Right lung (tissue), 10 donors: ENCODE data around the gene C13orf46. TPM values are rescaled to one million over a fixed set of nuclear protein-coding genes. Genes with fewer than 3 reads are reported as not detected.
"Not testable (repeated sequence)": the region's sequence is repeated elsewhere in the genome, so short reads cannot be mapped to it uniquely, and the experiment has no call there.

ENCODE experiments used
- DNase-seq, 2 donors: peaks; one replicate each; pipeline ENCODE4 v3.0.0-alpha.2; 2013
- long read RNA-seq, 8 donors: transcript quantifications; one replicate each; lab custom pipeline, GENCODE V29; 2026
- polyA plus RNA-seq, 5 donors: library from polyadenylated mRNA; unstranded; fragments of 120-200 nt; gene quantifications; one replicate each; pipeline versions ENCODE4 v1.2.1 to v1.2.3, GENCODE V29; 2013; ENCODE audit warnings: inconsistent platforms in 1 of 5, low replicate concordance in 1 of 5; ENCODE audit not compliant: insufficient read length in 5 of 5, insufficient read depth in 1 of 5

C13orf46 gene
- under 1 TPM; 0.18 to 0.48 (median 0.27) TPM for polyA plus RNA-seq
- long read RNA-seq, donor 1, result 0 reads
- long read RNA-seq, donor 2, result 0 reads
- long read RNA-seq, donor 3, result 0 reads
- long read RNA-seq, donor 4, result 0 reads
- long read RNA-seq, donor 5, result 0 reads
- long read RNA-seq, donor 6, result 0 reads
- long read RNA-seq, donor 7, result 0 reads
- long read RNA-seq, donor 8, result 0 reads

DNA sequence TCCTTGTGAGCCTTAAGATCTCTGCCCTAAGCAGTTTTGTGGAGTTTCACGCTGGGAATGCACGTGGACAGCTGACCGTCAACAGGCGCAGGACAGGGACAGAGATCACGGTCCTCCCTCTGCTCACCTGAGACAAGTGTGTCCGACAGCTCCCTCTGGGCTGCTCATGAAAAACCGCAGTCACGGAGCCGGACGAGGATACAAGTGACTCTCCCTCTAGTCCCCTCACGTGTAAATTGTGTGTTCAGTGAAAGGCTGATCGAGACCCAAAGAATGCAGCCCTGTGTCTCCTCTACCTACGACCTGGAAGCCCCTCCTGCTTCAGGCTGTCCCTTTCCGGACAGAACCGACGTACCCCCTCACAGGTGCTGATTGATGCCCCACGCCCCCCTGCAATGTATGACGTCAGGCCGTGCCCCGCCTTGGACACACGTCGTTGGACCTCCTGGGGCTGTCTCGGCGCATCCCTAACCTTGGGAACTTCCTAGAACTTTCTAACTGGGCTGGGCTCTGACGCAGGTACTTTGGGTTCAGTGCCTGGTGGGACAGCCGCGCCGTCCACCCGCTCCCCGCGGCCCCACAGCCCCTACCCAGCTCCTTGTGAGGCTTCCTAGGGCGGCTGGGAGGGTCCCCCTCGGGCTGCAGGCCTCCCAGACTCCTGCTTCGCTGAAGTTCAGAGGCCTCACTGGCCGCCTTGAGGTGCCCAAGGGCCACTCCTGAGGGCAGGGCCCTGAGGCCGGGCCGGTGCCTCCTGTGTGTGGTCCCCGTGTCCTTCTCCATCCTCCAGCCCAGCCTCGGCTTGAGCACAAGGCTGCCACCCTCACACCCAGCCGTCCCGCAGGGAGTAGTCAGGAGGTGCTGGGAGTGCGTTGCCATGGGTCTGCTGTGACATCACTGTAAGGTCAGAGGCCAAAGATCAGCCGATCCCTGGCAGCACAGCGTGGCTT is at the start of gene C13orf46:
Gene C13orf46 (minus strand): TSS at position 859 of the 947 bp plus-strand sequence. CDS start 79 bp downstream, at position 780.
- DNase-seq, result no peak

DNA sequence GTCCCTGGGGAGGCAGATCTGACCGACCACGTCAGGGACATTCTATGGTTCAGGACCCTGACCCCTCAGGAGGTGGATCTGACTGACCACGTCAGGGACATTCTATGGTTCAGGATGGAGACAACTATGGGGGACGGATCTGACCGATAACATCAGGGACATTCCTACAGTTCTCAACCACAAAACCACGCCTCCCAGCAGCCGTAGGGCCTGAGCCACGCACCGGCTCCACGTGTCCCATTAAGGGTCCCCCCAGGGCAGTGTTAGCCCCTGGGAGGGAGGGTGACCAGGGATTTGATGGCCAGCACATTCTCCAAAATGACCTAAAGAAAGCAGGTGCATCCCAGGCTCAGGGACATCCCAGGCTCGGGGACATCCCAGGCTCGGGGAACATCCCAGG is 49.0 kb upstream of the C13orf46 start:
- DNase-seq, result no peak

DNA sequence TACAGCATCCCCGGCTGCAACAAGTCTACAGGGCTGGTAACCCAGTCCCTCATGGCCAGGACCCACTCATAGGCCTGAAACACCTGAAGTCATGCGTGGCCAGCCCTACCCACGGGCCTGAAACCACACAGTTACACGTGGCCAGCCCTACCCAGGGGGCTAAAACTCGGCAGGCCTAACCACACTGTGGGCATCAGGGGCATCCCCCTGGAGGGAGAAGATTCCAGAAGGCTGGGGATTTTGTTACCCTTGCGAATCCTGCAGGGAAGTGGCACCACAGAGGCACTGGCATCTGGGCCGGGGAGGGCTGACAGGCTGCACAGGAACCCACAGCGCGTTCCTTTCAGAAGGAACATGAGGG is 48.4 kb upstream of the C13orf46 start:
- DNase-seq, result no peak

DNA sequence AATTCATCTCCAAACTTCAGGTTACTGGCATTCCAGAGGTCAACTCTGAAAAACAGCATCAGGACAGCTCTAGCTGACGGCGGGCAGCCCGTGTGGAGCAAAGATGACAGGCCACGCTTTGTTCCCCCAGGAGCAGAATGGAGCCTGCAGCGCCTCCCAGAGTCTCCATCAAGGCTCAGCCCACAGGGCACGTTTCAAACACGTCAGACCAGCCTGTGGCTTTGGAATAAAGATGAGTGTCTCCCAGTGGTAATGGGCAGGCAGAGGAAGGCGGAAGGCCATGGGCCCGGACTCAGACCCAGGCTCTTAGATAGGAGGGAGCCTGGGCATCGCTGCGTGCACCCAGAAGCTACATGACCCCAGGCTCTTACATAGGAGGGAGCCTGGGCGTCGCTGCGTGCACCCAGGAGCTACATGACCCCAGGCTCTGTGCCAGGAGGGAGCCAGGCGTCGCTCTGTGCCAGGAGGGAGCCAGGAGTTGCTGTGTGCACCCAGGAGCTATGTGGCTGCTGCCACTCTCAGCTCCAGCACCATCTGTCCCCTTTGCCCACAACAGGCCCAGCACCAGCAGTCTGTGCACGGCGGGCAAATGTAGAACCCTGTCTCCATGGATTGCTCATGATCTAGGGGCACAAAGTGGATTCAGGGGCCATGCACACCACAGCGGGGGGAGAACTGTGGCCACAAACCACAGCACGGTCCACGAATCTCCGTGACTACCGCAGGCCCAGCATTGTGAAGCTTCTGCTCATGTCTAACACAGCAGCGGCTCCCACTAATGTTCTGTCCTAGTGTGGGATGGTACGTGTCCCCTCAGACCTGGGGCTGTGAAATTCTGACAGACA is 47.8 kb upstream of the C13orf46 start:
- DNase-seq, result no peak

DNA sequence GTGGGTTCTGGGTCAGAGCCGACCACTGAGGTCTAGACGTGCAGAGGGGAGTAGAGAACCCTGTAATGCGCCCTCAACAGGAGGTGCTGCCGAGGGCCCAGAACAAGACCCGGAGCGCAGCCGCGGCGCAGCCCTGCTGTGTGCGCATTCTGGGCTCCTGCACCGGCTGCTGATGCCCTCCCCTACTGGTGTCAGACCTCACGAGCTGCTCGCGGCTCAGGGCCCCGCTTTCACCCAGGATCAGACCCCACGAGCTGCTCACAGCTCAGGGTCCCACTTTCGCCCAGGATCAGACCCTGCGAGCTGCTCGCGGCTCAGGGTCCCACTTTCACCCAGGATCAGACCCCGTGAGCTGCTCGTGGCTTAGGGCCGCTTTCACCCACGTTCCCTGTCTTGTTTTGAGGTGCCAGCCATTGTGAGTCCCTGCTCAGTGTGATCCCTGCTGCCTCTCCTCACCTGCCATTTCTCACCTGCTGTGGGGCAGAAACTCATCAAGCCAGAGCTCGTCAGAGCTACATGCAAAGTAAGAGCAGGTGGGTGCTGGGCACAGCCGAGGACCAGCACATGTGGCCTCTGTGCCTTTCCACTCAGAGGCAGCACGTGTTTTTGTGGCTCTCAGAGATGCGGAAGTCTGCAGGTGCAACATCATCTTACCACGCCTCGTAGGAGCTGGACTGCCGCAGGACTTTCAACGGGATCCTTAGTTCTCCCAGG is 47.0 kb upstream of the C13orf46 start:
- DNase-seq, result no peak

DNA sequence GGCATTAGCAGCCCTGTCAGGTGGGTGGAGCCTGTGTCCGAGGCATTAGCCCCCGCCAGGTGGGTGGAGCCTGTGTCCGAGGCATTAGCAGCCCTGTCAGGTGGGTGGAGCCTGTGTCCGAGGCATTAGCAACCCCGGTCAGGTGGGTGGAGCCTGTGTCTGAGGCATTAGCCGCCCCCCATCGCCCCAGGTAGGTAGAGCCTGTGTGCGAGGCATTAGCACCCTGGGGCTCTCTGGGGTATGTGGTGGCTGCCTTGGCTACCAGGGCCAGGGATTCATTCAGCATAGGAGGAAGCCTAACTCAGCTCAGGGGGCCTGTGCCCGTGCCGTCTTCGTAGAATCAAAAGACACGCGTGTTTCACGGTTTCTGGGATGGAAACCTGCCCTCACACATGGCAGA is 46.3 kb upstream of the C13orf46 start:
- not testable (repeated sequence) for DNase-seq

DNA sequence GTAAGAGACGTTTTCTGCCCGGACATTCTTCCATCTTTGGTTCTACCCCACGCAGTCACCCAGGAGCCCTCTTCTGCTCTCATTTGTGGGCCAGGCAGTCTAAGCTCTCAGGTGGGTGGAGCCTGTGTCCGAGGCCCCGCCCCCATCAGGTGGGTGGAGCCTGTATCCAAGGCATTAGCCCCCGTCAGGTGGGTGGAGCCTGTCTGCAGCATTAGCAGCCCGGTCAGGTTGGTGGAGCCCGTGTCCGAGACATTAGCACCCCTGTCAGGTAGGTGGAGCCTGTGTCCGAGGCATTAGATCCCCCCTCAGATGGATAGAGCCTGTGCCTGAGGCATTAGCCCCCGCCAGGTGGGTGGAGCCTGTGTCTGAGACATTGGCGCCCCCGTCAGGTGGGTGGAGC is 45.5 kb upstream of the C13orf46 start:
- DNase-seq, result no peak

DNA sequence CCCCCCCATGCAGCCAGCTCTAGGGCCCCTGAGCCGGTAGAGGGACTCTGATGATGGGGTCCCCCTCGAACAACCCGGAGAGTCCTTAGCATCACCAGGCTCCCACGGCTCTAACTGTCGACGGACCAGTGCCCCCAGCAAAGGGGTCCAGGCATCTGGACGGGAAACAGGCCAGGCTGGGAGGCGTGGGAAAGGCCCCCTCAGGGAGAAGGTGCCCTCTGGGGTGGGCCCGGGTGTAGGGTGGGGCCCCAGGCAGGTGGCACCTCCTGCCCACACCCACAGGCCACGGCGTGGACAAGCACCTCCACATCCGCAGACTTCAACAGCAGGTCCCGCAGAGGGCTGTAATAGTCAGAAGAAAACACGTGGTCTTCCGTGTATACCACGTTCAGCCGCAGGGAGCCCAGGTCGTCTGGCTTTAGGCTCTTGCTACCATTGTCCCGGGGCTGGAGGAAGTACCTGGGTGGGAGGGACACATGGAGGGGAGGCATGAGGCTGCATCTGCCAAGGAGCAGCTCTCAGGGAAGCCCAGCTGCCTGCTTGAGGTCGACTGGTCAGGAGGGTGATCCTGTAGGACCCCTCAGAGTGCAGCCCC is 44.7 kb upstream of the C13orf46 start:
- DNase-seq, result no peak

DNA sequence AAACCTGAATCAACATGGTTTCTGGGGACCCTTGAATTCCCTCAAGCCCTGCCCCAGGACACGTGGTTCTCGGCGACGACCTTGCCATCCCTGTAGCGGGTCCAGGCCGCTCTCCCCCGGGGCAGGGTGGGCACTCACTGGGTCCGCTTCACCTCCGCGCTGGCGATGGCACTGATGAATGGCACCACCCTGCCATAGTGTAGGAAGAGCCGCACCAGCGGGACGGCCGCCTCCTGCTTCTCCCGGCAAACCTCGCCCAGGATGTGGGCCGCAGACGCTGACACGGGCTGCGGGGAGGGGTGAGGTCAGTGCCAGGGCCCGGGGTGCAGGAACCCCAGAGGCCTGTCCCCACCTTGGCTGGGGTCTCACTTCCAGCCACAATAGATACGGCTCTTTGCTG is 44.1 kb upstream of the C13orf46 start:
- DNase-seq, result no peak

DNA sequence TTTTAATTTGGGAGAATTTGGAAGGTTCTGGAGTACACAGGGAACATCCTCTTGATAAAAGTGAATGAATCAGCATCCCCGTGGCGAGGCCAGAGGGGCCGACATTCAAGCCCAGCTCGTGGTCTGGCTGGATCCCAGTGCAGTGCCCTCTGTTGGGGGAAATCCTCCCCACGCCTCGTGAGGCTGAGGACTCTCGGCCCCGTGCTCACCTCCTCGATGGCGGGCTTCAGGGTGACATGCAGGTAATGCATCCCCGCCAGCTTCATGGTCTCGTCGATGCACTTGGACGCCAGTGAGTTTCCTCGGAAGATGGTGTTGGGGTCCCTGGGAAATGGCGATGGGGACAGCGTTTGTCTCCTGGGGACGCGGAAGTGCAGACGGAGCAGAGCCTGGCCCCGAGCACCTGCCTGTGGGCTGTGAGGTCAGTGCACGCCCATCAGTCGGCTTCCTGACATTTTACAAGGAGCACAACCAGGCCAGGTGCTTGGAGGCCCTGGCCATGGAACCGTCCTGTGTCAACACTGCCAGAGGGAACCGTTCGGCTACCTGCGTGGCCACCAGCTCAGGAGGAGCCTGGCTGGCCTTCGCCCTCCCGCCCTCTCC is 43.3 kb upstream of the C13orf46 start:
- DNase-seq, result no peak

DNA sequence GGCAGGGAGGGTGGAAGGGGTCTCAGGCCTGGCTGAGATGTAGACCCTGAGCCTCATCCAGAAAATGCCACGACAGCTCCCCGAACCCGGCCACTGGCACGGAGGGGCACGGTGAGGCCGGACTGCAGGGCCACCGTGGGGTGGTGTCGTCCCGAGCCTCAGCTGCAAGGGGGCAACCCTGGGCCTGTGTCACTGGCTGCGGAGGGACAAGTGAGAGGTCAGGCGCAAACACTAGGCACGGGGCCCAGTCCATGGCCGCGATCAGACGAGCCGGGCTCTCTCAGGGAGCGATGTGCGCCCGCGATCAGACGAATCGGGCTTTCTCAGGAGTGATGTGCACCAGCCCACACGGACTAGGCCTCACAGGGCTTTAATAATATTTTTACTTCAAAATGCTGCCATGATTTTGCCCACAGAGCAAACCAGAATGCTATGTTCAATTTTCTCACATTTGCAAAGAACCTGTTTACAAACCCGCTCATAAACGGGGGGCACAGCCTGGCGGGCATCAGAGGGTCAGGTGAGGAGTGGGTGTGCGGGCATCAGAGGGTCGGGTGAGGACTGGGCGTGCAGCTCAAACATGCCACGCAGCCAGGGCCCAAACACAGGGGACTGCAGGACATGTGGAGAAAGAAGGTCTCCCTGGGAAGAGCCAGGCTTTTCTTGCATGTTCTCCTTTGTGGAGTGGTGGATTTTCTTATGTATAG is 42.6 kb upstream of the C13orf46 start:
- DNase-seq, result no peak

DNA sequence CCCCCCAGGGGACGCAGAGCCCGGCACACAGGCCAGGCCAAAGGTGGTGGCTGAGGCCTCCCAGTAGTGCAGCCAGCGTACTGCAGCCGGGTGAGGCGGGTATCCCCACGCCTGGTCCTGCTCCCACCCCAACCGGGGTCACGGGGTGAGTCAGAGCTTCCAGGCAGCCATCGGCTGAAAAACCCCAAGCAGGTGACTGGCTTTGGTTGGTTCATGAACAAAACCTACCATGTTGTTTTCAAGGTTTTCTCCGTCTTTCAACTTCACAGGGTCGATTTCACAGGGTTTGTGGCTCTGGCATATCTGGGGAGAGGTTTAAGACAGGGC is 42.1 kb upstream of the C13orf46 start:
- no peak for DNase-seq

DNA sequence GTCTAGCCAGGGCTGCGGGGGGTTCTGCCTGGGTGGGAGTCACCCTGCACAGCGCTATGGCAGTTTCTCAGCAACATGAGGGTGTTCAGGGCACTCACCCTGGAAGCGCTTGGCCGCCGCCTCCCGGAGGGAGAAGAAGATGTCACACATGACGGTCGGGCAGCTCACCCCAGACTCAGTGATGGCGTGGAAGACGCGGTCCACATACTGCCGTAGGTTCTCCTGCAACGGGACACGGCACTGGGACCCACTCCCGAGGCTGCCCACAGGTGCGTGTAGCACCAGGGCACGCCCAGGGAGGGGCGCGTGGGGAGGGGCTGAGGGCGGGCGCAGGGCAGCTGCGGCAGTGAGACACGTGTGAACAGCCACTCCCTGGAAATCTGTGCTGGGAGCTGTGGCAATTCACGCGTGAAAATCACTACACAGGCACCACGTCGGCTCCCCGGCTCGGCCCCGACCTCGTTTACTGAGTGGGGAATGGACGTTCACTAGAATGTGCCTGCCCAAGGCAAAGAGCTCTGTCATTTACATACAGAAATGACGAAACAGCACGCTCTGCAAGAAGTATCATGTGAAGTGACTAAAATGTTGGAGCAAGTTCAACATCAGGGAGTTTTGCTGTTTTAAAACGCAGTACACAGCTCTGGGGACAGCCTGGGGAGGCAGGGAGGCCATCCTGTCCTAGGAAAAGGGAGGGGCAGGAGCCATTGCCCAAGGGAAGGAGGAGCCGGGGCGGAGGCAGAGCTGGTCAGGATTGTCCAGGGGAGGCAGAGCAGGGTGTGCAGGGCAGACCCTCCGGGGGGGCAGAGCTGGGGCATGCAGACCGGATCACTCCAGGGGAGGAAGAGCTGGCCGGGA is 41.5 kb upstream of the C13orf46 start:
- no peak for DNase-seq

DNA sequence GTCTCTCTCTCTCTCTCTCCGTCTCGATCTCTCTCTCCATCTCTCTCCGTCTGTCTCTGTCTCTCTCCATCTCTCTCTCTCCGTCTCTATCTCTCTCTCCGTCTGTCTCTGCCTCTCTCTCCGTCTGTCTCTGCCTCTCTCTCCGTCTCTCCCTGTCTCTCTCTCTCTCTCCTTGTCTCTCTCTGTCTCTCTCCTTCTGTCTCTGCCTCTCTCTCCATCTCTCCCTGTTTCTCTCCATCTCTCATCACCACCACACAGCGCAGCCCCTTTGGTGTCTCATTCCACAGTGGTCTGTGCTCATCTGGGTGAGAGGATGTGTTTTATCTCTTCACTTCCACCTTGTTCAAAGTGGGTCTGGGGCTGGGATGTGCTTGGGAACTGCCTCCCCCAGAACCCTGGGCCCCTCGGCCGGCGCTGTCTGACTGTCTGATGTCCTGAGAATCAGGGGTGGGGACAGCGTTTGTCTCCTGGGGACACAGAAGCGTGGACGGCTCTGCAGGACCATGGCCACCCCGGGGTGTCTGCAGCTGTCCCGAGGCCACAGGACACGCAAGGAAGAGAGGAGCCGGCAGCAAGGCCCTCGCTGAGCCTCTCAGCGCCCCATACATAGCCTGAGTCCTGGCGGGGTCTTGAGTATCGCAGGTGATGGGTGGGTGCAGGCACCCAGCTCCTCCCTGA is 40.2 kb upstream of the C13orf46 start:
- DNase-seq, result no peak

DNA sequence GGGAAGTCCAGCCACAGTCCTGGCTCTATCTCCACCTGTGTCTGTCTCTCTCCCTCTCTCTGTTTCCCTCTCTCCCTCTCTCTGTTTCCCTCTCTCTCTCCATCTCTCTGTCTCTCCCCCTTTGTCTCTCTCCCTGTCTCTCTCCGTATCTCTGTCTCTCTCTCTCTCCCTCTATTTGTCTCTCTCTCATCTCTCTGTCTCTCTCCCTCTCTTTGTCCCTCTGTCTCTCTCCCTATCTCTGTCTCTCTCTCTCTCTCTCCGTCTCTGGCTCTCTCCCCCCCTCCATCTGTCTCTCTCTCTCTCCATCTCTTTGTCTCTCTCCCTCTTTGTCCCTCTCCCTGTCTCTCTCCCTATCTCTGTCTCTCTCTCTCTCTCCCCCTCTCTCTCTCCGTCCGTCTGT is 39.5 kb upstream of the C13orf46 start:
- no peak for DNase-seq

DNA sequence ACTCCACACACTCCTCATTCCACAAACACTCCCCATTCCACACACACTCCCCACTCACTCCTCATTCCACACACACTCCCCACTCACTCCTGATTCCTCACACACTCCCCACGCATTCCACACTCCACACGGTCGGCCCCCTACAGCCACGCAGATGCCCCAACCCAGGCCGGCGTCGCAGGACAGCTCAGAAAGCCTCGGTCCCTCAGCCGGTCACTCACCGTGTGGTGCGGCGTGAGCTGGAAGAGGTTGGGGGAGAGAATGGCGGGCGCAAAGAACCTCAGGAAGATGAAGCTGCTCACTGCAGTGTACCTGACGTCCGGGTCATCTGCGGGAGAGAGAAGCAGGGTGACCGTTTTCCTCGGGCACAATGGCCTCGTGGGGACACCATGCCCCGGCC is 39.0 kb upstream of the C13orf46 start:
- DNase-seq, result no peak

DNA sequence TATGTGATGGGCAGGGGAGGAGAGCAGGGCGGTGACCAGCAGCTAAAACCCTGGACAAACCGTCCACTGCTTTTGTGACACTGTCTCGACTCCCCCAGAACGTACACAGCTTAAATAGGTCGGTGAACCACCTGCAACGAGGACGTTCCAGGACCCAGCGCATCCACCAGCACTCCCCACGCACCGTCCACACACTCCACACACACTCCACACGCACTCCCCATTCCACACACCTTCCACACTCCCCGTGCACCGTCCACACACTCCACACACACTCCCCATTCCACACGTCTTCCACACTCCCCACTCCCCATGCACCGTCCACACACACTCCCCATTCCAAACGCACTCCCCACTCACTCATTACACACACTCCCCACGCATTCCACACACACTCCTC is 38.3 kb upstream of the C13orf46 start:
- DNase-seq, result no peak

DNA sequence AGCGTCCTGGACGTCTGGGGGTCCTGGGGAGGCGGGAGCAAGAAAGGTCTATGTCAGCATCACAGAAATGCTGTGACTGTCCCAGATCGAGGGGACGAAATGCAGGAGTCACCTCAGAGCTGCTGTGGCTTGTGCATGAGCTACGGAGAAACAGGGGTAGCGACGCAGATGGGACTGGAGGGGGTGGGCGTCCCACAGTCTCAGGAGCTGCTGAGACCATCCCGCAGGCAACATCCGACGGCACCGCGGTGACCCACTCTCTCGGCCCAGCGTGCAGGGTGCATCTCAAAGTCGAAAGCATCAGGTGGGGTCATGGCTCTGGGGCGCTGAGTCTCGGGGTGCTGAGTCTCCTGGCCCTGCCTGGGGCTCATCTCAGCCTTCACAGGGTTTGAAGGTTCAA is 37.4 kb upstream of the C13orf46 start:
- DNase-seq, result no peak
